NCI-H774 (cell line): ENCODE measurements around the gene MAGEA12.
"Not testable (repeated sequence)": the region's sequence is repeated elsewhere in the genome, so short reads cannot be mapped to it uniquely, and the experiment has no call there.

Experiments used
- DNase-seq: peaks from one replicate; lab custom pipeline; 2025; lab: John Stamatoyannopoulos, UW

Gene MAGEA12

GRCh38 chrX:152766562-152766961 is 33.0 kb downstream of the MAGEA12 start:
- DNase-seq, result not testable (repeated sequence)

GRCh38 chrX:152769549-152770289 is 36.2 kb downstream of the MAGEA12 start, which contains the start of gene MAGEA6:
TSS of gene MAGEA6 (minus strand) at chrX:152769689. CDS start at chrX:152767650, 2,039 bp downstream.
- not testable (repeated sequence) for DNase-seq

- DNase-seq, result not testable (repeated sequence)
These were observed 53.5 kb downstream of the MAGEA12 start for GRCh38 chrX:152787062-152787461.
